GM23338 (cell line): ENCODE results near the gene DYSF. TPM values are rescaled to one million over a fixed set of nuclear protein-coding genes. Genes with fewer than 3 reads are reported as not detected.

ENCODE experiments used
- ATAC-seq: fragments of 200-7000 bp; cut with Tn5 transposase; 3 replicates; pipeline ENCODE4 v1.9.1; 2020
- DNase-seq: peaks from one replicate; pipeline ENCODE4 v3.0.0-alpha.2; 2015; ENCODE audit warnings: low spot score
- H2AFZ ChIP-seq: fragments of 200-600 bp; sonication (generic); 2 replicates; pipeline ENCODE4 v1.8.0; 2016; ENCODE audit warnings: antibody characterized with exemption, mild to moderate bottlenecking, moderate library complexity
- H3F3A ChIP-seq: fragments of 200-600 bp; sonication (generic); replicated peaks from 2 replicates; pipeline ENCODE4 v1.8.0; 2017; ENCODE audit warnings: antibody characterized with exemption, mixed run types, low read depth
- H3K27ac ChIP-seq: fragments of 200-600 bp; sonication (generic); 2 replicates; pipeline ENCODE4 v1.6.1; 2016; ENCODE audit warnings: low read depth
- H3K27me3 ChIP-seq: fragments of 200-600 bp; sonication (generic); 2 replicates; pipeline ENCODE4 v1.8.0; 2016; ENCODE audit warnings: mild to moderate bottlenecking, mixed run types, moderate library complexity; ENCODE audit not compliant: insufficient read depth
- H3K36me3 ChIP-seq: fragments of 200-600 bp; sonication (generic); 2 replicates; pipeline ENCODE4 v1.8.0; 2016; ENCODE audit warnings: mild to moderate bottlenecking; ENCODE audit not compliant: insufficient read depth
- H3K4me1 ChIP-seq: fragments of 200-600 bp; sonication (generic); 2 replicates; pipeline ENCODE4 v1.8.0; 2016; ENCODE audit warnings: mild to moderate bottlenecking, moderate library complexity; ENCODE audit not compliant: insufficient read depth
- H3K4me2 ChIP-seq: fragments of 200-600 bp; sonication (generic); 2 replicates; pipeline ENCODE4 v1.7.1; 2017; ENCODE audit warnings: mixed run types
- H3K4me3 ChIP-seq: fragments of 200-600 bp; sonication (generic); 2 replicates; pipeline ENCODE4 v1.6.1; 2016; ENCODE audit warnings: mixed run types
- H3K79me2 ChIP-seq: fragments of 200-600 bp; sonication (generic); replicated peaks from 2 replicates; pipeline ENCODE4 v1.8.0; 2017; ENCODE audit warnings: mild to moderate bottlenecking; ENCODE audit not compliant: insufficient read depth
- H3K9me2 ChIP-seq: fragments of 200-600 bp; sonication (generic); 2 replicates; pipeline ENCODE4 v1.8.0; 2017; ENCODE audit not compliant: insufficient read depth
- H4K20me1 ChIP-seq: fragments of 200-600 bp; sonication (generic); replicated peaks from 2 replicates; pipeline ENCODE4 v1.8.0; 2017; ENCODE audit warnings: mild to moderate bottlenecking; ENCODE audit not compliant: insufficient read depth
- H3K27ac Mint-ChIP-seq: 2 replicates; pipeline ENCODE4 v1.8.0; 2020; ENCODE audit warnings: inconsistent platforms, mild to moderate bottlenecking, moderate library complexity, mixed read lengths
- H3K27me3 Mint-ChIP-seq: 3 replicates; pipeline ENCODE4 v1.8.0; 2022; ENCODE audit warnings: low read depth, mild to moderate bottlenecking, moderate library complexity, mixed read lengths, inconsistent platforms; ENCODE audit not compliant: insufficient read depth, poor library complexity
- H3K36me3 Mint-ChIP-seq: 3 replicates; pipeline ENCODE4 v1.8.0; 2021; ENCODE audit warnings: low read depth, mild to moderate bottlenecking, inconsistent platforms, moderate library complexity, mixed read lengths
- H3K4me1 Mint-ChIP-seq: 3 replicates; pipeline ENCODE4 v1.8.0; 2020; ENCODE audit warnings: mild to moderate bottlenecking, inconsistent platforms, mixed read lengths
- H3K4me3 Mint-ChIP-seq: 3 replicates; pipeline ENCODE4 v1.8.0; 2021; ENCODE audit warnings: moderate library complexity, mild to moderate bottlenecking, inconsistent platforms, mixed read lengths
- H3K9me3 Mint-ChIP-seq: 3 replicates; pipeline ENCODE4 v1.8.0; 2020; ENCODE audit warnings: moderate library complexity, mild to moderate bottlenecking, inconsistent platforms, mixed read lengths
- CREB1 ChIP-seq: fragments of 250-450 bp; sonication (Bioruptor Pico); IDR thresholded peaks from 2 replicates; pipeline ENCODE4 v1.5.0; 2020; ENCODE audit warnings: low read depth, mild to moderate bottlenecking, moderate library complexity
- EZH2 ChIP-seq: fragments of 200-600 bp; sonication (generic); IDR thresholded peaks from one replicate; pipeline ENCODE4 v1.8.0; 2017; ENCODE audit warnings: antibody characterized with exemption, mild to moderate bottlenecking, low read depth; ENCODE audit not compliant: unreplicated experiment
- EZH2phosphoT487 ChIP-seq: fragments of 200-600 bp; sonication (generic); IDR thresholded peaks from one replicate; pipeline ENCODE4 v1.8.1; 2018; ENCODE audit warnings: antibody characterized with exemption; ENCODE audit not compliant: unreplicated experiment
- JUNB ChIP-seq: IDR thresholded peaks from one replicate; pipeline ENCODE4 v1.6.1; 2016; ENCODE audit warnings: antibody characterized with exemption; ENCODE audit not compliant: unreplicated experiment
- NANOG ChIP-seq: IDR thresholded peaks from 2 replicates; pipeline ENCODE4 v1.6.1; 2016; ENCODE audit warnings: antibody characterized with exemption, borderline replicate concordance
- POLR2AphosphoS5 ChIP-seq: IDR thresholded peaks from 2 replicates; pipeline ENCODE4 v1.6.1; 2016; ENCODE audit warnings: antibody characterized with exemption, low read depth
- STAT1 ChIP-seq: IDR thresholded peaks from one replicate; pipeline ENCODE4 v1.6.1; 2016; ENCODE audit warnings: antibody characterized with exemption; ENCODE audit not compliant: unreplicated experiment
- ZNF114 ChIP-seq: fragments of 250-450 bp; sonication (Bioruptor Pico); IDR thresholded peaks from 2 replicates; pipeline ENCODE4 v1.5.0; 2020; ENCODE audit warnings: mild to moderate bottlenecking, moderate library complexity
- ZNF331 ChIP-seq: fragments of 250-450 bp; sonication (Bioruptor Pico); IDR thresholded peaks from 2 replicates; pipeline ENCODE4 v1.5.0; 2020; ENCODE audit warnings: low read depth, mild to moderate bottlenecking, moderate library complexity
- polyA plus RNA-seq: library from polyadenylated mRNA; unstranded; fragments of >200 nt; fragmentation: Nextera tagmentation; extraction: Ambion mirVana; gene quantifications from 2 replicates; pipeline ENCODE4 v1.2.1, GENCODE V29; 2016
- total RNA-seq: library from RNA; depleted of rRNA; stranded (reverse); fragments of >200 nt; shearing (Covaris generic); gene quantifications from 2 replicates; pipeline ENCODE4 v1.2.3, GENCODE V29; 2014
- TF ChIP-seq, protein P1 (sequence below), 2 experiments: fragments of 200-600 bp in 1 of 2; sonication (generic) in 1 of 2; conservative IDR thresholded peaks; 2 replicates each; pipeline versions ENCODE4 v1.5.1 to v1.6.1; 2016 to 2017; ENCODE audit warnings: antibody characterized with exemption in 2 of 2, low read depth in 2 of 2, mild to moderate bottlenecking in 2 of 2, moderate library complexity in 1 of 2
- TF ChIP-seq, protein P2 (sequence below): IDR thresholded peaks from 2 replicates; pipeline ENCODE4 v1.6.1; 2016; ENCODE audit warnings: antibody characterized with exemption
- TF ChIP-seq, protein P3 (sequence below): fragments of 250-450 bp; sonication (Bioruptor Pico); IDR thresholded peaks from 2 replicates; pipeline ENCODE4 v1.5.0; 2020; ENCODE audit warnings: mild to moderate bottlenecking, moderate library complexity
- TF ChIP-seq, protein P4 (sequence below): IDR thresholded peaks from one replicate; pipeline ENCODE4 v1.6.1; 2018; ENCODE audit warnings: antibody characterized with exemption; ENCODE audit not compliant: unreplicated experiment

The DYSF gene
- total and polyA plus RNA-seq, 2 experiments from 2014 or later = 7.3 to 21.3 TPM

DNA sequence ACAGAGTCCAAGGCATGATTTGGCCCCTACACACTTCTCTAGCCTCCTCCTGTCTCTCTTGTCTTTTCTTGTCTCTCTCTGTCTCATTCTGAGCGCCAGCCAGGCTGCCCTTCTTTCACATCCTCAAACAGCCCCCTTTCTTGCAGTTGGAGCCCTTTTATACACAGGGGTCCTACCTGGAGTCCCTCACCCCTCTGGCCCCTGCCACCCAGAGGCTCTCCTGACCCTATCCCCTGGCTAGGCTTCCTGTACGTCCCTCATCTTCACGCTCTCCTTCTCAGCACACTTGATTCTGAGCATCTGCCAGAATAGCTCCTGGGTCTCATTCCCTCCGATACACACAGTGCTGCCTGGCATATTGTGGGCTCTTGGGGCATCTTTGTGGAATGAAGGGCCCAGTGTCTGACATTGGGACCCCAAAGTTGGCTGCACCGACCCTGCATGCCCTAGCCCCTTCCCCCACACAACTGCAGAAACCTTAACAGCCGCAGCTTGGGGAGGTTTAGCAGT lies 261.9 kb downstream of the DYSF start:
- Histone ChIP-seq H3K79me2 (no peaks in the 10 kb centered on the region), H3K27ac (no peak overlapping the region), H3F3A (no peaks in the 10 kb centered on the region), H3K9me2 (no peaks in the 10 kb centered on the region), H3K4me3 (no peak overlapping the region), H3K36me3 (no peaks in the 10 kb centered on the region), H3K4me1 (no peaks in the 10 kb centered on the region), H3K27me3 (no peaks in the 10 kb centered on the region), H3K4me2 (no peak overlapping the region), H2AFZ (no peak overlapping the region), H4K20me1 (no peaks in the 10 kb centered on the region)
- Mint-ChIP-seq H3K36me3 (no peaks in the 10 kb centered on the region), H3K4me1 (no peaks in the 10 kb centered on the region; the same call in 2 of the 3 replicates), H3K27ac (no peak overlapping the region), H3K9me3 (no peaks in the 10 kb centered on the region), H3K4me3 (no peak overlapping the region), H3K27me3 (peaks cover 4% of the 10 kb centered on the region)
- TF ChIP-seq, protein P1, sequence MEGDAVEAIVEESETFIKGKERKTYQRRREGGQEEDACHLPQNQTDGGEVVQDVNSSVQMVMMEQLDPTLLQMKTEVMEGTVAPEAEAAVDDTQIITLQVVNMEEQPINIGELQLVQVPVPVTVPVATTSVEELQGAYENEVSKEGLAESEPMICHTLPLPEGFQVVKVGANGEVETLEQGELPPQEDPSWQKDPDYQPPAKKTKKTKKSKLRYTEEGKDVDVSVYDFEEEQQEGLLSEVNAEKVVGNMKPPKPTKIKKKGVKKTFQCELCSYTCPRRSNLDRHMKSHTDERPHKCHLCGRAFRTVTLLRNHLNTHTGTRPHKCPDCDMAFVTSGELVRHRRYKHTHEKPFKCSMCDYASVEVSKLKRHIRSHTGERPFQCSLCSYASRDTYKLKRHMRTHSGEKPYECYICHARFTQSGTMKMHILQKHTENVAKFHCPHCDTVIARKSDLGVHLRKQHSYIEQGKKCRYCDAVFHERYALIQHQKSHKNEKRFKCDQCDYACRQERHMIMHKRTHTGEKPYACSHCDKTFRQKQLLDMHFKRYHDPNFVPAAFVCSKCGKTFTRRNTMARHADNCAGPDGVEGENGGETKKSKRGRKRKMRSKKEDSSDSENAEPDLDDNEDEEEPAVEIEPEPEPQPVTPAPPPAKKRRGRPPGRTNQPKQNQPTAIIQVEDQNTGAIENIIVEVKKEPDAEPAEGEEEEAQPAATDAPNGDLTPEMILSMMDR (conservative IDR thresholded peaks at IDR 0.05; ENCODE audit: low read depth in 2 of 2) = no peak
- TF ChIP-seq ZNF114 (CRISPR knock-in tag) (no peak), STAT1 (no peak), EZH2 (no peak), EZH2phosphoT487 (no peak), ZNF331 (CRISPR knock-in tag) (no peak), JUNB (no peak), CREB1 (CRISPR knock-in tag) (no peak), NANOG (no peak), POLR2AphosphoS5 (no peak)
- TF ChIP-seq, protein P2, sequence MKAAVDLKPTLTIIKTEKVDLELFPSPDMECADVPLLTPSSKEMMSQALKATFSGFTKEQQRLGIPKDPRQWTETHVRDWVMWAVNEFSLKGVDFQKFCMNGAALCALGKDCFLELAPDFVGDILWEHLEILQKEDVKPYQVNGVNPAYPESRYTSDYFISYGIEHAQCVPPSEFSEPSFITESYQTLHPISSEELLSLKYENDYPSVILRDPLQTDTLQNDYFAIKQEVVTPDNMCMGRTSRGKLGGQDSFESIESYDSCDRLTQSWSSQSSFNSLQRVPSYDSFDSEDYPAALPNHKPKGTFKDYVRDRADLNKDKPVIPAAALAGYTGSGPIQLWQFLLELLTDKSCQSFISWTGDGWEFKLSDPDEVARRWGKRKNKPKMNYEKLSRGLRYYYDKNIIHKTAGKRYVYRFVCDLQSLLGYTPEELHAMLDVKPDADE = no peak
- TF ChIP-seq, protein P3, sequence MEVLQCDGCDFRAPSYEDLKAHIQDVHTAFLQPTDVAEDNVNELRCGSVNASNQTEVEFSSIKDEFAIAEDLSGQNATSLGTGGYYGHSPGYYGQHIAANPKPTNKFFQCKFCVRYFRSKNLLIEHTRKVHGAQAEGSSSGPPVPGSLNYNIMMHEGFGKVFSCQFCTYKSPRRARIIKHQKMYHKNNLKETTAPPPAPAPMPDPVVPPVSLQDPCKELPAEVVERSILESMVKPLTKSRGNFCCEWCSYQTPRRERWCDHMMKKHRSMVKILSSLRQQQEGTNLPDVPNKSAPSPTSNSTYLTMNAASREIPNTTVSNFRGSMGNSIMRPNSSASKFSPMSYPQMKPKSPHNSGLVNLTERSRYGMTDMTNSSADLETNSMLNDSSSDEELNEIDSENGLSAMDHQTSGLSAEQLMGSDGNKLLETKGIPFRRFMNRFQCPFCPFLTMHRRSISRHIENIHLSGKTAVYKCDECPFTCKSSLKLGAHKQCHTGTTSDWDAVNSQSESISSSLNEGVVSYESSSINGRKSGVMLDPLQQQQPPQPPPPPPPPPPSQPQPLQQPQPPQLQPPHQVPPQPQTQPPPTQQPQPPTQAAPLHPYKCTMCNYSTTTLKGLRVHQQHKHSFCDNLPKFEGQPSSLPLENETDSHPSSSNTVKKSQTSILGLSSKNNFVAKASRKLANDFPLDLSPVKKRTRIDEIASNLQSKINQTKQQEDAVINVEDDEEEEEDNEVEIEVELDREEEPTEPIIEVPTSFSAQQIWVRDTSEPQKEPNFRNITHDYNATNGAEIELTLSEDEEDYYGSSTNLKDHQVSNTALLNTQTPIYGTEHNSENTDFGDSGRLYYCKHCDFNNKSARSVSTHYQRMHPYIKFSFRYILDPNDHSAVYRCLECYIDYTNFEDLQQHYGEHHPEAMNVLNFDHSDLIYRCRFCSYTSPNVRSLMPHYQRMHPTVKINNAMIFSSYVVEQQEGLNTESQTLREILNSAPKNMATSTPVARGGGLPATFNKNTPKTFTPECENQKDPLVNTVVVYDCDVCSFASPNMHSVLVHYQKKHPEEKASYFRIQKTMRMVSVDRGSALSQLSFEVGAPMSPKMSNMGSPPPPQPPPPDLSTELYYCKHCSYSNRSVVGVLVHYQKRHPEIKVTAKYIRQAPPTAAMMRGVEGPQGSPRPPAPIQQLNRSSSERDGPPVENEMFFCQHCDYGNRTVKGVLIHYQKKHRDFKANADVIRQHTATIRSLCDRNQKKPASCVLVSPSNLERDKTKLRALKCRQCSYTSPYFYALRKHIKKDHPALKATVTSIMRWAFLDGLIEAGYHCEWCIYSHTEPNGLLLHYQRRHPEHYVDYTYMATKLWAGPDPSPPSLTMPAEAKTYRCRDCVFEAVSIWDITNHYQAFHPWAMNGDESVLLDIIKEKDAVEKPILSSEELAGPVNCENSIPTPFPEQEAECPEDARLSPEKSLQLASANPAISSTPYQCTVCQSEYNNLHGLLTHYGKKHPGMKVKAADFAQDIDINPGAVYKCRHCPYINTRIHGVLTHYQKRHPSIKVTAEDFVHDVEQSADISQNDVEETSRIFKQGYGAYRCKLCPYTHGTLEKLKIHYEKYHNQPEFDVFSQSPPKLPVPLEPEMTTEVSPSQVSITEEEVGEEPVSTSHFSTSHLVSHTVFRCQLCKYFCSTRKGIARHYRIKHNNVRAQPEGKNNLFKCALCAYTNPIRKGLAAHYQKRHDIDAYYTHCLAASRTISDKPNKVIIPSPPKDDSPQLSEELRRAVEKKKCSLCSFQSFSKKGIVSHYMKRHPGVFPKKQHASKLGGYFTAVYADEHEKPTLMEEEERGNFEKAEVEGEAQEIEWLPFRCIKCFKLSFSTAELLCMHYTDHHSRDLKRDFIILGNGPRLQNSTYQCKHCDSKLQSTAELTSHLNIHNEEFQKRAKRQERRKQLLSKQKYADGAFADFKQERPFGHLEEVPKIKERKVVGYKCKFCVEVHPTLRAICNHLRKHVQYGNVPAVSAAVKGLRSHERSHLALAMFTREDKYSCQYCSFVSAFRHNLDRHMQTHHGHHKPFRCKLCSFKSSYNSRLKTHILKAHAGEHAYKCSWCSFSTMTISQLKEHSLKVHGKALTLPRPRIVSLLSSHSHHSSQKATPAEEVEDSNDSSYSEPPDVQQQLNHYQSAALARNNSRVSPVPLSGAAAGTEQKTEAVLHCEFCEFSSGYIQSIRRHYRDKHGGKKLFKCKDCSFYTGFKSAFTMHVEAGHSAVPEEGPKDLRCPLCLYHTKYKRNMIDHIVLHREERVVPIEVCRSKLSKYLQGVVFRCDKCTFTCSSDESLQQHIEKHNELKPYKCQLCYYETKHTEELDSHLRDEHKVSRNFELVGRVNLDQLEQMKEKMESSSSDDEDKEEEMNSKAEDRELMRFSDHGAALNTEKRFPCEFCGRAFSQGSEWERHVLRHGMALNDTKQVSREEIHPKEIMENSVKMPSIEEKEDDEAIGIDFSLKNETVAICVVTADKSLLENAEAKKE (CRISPR knock-in tag) = no peak
- TF ChIP-seq, protein P4, sequence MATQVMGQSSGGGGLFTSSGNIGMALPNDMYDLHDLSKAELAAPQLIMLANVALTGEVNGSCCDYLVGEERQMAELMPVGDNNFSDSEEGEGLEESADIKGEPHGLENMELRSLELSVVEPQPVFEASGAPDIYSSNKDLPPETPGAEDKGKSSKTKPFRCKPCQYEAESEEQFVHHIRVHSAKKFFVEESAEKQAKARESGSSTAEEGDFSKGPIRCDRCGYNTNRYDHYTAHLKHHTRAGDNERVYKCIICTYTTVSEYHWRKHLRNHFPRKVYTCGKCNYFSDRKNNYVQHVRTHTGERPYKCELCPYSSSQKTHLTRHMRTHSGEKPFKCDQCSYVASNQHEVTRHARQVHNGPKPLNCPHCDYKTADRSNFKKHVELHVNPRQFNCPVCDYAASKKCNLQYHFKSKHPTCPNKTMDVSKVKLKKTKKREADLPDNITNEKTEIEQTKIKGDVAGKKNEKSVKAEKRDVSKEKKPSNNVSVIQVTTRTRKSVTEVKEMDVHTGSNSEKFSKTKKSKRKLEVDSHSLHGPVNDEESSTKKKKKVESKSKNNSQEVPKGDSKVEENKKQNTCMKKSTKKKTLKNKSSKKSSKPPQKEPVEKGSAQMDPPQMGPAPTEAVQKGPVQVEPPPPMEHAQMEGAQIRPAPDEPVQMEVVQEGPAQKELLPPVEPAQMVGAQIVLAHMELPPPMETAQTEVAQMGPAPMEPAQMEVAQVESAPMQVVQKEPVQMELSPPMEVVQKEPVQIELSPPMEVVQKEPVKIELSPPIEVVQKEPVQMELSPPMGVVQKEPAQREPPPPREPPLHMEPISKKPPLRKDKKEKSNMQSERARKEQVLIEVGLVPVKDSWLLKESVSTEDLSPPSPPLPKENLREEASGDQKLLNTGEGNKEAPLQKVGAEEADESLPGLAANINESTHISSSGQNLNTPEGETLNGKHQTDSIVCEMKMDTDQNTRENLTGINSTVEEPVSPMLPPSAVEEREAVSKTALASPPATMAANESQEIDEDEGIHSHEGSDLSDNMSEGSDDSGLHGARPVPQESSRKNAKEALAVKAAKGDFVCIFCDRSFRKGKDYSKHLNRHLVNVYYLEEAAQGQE = no peak
- ATAC-seq (no peak), DNase-seq (no peak)
